Measurements from ENCODE around the gene CORIN. TPM values are rescaled to one million over a fixed set of nuclear protein-coding genes. Genes with fewer than 3 reads are reported as not detected.

Gene CORIN
- total and polyA plus RNA-seq, 9 donors: 0.20 to 7.9 (median 0.80) TPM; not detected in 1

GRCh38 chr4:47819178-47819577 lies 18.7 kb downstream of the CORIN start:
- WGBS, 3 donors: 68 to 90% (median 88%) methylated on average over 1 of the region's 1 CpG

DNA sequence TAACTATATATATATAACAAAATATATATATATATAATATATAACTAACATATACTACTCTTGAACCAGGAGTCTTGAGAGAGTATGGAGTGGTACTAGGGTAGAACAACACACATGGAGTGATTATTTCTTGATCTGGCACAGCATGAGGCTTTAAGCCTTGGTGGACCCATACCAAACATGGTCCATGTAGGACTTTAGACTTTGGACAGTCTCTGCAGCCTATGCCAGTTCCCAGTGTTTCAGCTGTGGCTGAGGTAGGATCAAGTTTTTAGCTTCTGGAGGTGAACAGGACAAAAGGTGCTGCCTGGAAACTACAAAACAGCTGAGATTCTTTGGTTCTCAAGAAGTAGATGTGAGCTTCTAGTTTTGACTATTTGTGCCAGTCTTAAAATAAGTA lies 20.6 kb downstream of the CORIN start:
- H3K9me3 ChIP-seq: no peaks in the 10 kb centered on the region
- no peak overlapping the region for H3K27ac ChIP-seq
- H3K36me3 ChIP-seq: no peaks in the 10 kb centered on the region
- H3K4me3 ChIP-seq: no peak overlapping the region
- H3K4me1 ChIP-seq (ENCODE audit: insufficient read depth): no peaks in the 10 kb centered on the region
- no peaks in the 10 kb centered on the region for H3K27me3 ChIP-seq
- TF ChIP-seq CTCF (IDR thresholded peaks at IDR 0.05) (no peak), EP300 (IDR thresholded peaks at IDR 0.05) (no peak), POLR2A (IDR thresholded peaks at IDR 0.05) (no peak)
- intact Hi-C loops (cut with DNase I): no loop called here
- no peak for DNase-seq

More at GRCh38 chr4:47819178-47819577, 18.7 kb downstream of the CORIN start:
- DNase-seq: no peak
- no peaks in the 10 kb centered on the region for H3K27me3 ChIP-seq
- no peak for TF ChIP-seq EP300 (IDR thresholded peaks at IDR 0.05)
- no peaks in the 10 kb centered on the region for H3K4me1 ChIP-seq (ENCODE audit: insufficient read depth)
- H3K36me3 ChIP-seq: no peaks in the 10 kb centered on the region
- no peak overlapping the region for H3K4me3 ChIP-seq
- H3K27ac ChIP-seq: no peak overlapping the region
- intact Hi-C loops (cut with DNase I): no loop called here
- H3K9me3 ChIP-seq: no peaks in the 10 kb centered on the region

GRCh38 chr4:47816748-47817147 lies 21.1 kb downstream of the CORIN start:
- H3K4me1 ChIP-seq (ENCODE audit: insufficient read depth): no peaks in the 10 kb centered on the region
- H3K27me3 ChIP-seq: no peaks in the 10 kb centered on the region
- no peak for DNase-seq
- TF ChIP-seq CTCF (IDR thresholded peaks at IDR 0.05) (no peak), POLR2A (IDR thresholded peaks at IDR 0.05) (no peak), EP300 (IDR thresholded peaks at IDR 0.05) (no peak)
- no peak overlapping the region for H3K4me3 ChIP-seq
- no peaks in the 10 kb centered on the region for H3K9me3 ChIP-seq
- H3K27ac ChIP-seq: no peak overlapping the region
- 90 to 98% (median 94%) methylated on average over 2 of the region's 2 CpGs for WGBS, 3 donors
- intact Hi-C loops (cut with DNase I): no loop called here
- H3K36me3 ChIP-seq: no peaks in the 10 kb centered on the region

GRCh38 chr4:47814618-47815295 lies 23.1 kb downstream of the CORIN start:
- no peaks in the 10 kb centered on the region for H3K9me3 ChIP-seq
- H3K27me3 ChIP-seq: no peaks in the 10 kb centered on the region
- H3K27ac ChIP-seq: no peak overlapping the region
- no peak overlapping the region for H3K4me3 ChIP-seq
- TF ChIP-seq EP300 (IDR thresholded peaks at IDR 0.05) (no peak), POLR2A (IDR thresholded peaks at IDR 0.05) (no peak), CTCF (IDR thresholded peaks at IDR 0.05) (no peak)
- no peak for DNase-seq
- H3K4me1 ChIP-seq (ENCODE audit: insufficient read depth): no peaks in the 10 kb centered on the region
- H3K36me3 ChIP-seq: no peaks in the 10 kb centered on the region
- WGBS, 3 donors: 52 to 73% (median 54%) methylated on average over 6 of the region's 6 CpGs
- intact Hi-C loops (cut with DNase I): no loop called here

DNA sequence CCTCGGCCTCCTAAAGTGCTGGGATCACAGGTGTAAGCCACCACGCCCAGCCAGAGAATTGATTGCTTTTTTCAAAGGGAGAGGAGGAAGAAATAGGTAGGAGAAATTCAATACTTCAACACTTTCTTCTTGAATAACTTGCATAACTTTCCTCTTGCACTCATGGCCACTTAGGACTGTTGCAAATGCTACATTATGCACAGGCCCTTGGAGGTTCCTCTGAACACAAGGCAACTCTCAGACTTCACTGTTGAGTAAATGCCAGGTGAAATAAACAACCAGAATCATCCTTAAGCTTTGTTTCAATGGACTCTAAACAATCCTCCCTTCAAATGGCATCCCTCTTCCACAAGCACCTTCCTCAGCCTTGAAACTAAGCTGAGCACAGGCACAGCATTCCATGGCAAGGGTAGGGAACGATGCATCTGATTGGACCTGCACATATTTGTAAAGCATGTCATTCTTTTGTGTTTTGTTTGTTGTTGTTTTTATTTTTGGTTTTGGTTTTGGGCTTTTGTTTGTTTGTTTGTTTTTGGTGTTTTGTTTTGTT lies 28.1 kb downstream of the CORIN start:
- Histone ChIP-seq H3K4me3 (no peak overlapping the region), H3K27me3 (no peaks in the 10 kb centered on the region), H3K27ac (no peak overlapping the region), H3K4me1 (ENCODE audit: insufficient read depth) (no peaks in the 10 kb centered on the region), H3K9me3 (no peaks in the 10 kb centered on the region), H3K36me3 (no peaks in the 10 kb centered on the region)
- TF ChIP-seq CTCF (IDR thresholded peaks at IDR 0.05) (no peak), POLR2A (IDR thresholded peaks at IDR 0.05) (no peak), EP300 (IDR thresholded peaks at IDR 0.05) (no peak)
- intact Hi-C loops (cut with DNase I): no loop called here
- no peak for DNase-seq
- 88 to 92% (median 91%) methylated on average over 3 of the region's 3 CpGs for WGBS, 3 donors
